Panc1 (cell line): ENCODE data around the gene RPRD1B.

Experiments
- CTCF ChIP-seq: fragments of 450-650 bp; IDR thresholded peaks from 2 replicates; pipeline ENCODE4 v1.5.1; 2017; ENCODE audit warnings: mild to moderate bottlenecking
- POLR2AphosphoS5 ChIP-seq: IDR thresholded peaks from 2 replicates; pipeline ENCODE4 v1.6.1; 2012; ENCODE audit warnings: mild to moderate bottlenecking, low read depth, low read length, moderate library complexity
- REST ChIP-seq, 2 experiments: IDR thresholded peaks; 2 replicates each; pipeline ENCODE4 v1.6.1; 2011 to 2012; ENCODE audit warnings: low read depth in 2 of 2, control low read depth in 1 of 2, low read length in 1 of 2, mild to moderate bottlenecking in 1 of 2, moderate library complexity in 1 of 2; ENCODE audit not compliant: insufficient read depth in 1 of 2
- TCF7L2 ChIP-seq: IDR thresholded peaks from 2 replicates; pipeline ENCODE4 v1.6.1; 2011; ENCODE audit warnings: mild to moderate bottlenecking, low read depth, low read length, inconsistent platforms

- TF ChIP-seq REST (IDR thresholded peaks at IDR 0.05; ENCODE audit: insufficient read depth in 1 of 2, low read depth in 2 of 2, low read length in 1 of 2) (no peak), CTCF (no peak), POLR2AphosphoS5 (no peak), TCF7L2 (no peak)
Observed at GRCh38 chr20:38075161-38075998, 41.8 kb downstream of the RPRD1B start.
